Tibial artery (tissue), 4 donors: Measurements from ENCODE around the gene F11.

Experiments
- DNase-seq, 2 donors: peaks; one replicate each; pipeline ENCODE4 v3.0.0-alpha.2; 2019
- H3K27ac ChIP-seq, 2 donors: fragments of 200-600 bp; sonication (generic) in 1 of 2; 1 replicate in 1 of 2; 2 replicates in 1 of 2; pipeline ENCODE4 v1.5.1; 2018 to 2019; ENCODE audit warnings: mild to moderate bottlenecking in 1 of 2
- H3K27me3 ChIP-seq, 2 donors: fragments of 200-600 bp; sonication (generic) in 1 of 2; one replicate each; pipeline versions ENCODE4 v1.5.1 to v1.6.0; 2016 to 2019
- H3K36me3 ChIP-seq, 3 donors: fragments of 200-600 bp; sonication (generic) in 2 of 3; one replicate each; pipeline ENCODE4 v1.5.1; 2016 to 2019; ENCODE audit warnings: mild to moderate bottlenecking in 2 of 3
- H3K4me1 ChIP-seq, 4 donors: fragments of 200-600 bp; sonication (generic) in 2 of 4; 1 replicate in 3 of 4; 2 replicates in 1 of 4; pipeline ENCODE4 v1.5.1; 2016 to 2019
- H3K4me3 ChIP-seq, 2 donors: fragments of 200-600 bp; sonication (generic) in 1 of 2; 1 replicate in 1 of 2; 2 replicates in 1 of 2; pipeline ENCODE4 v1.5.1; 2018 to 2019; ENCODE audit warnings: mild to moderate bottlenecking in 2 of 2
- H3K9me3 ChIP-seq, 3 donors: fragments of 200-600 bp; sonication (generic) in 1 of 3; one replicate each; pipeline ENCODE4 v1.5.1; 2016 to 2019
- CTCF ChIP-seq, 2 experiments: fragments of 200-600 bp in 1 of 2; fragments of 450-650 bp in 1 of 2; IDR thresholded peaks; one replicate each; pipeline ENCODE4 v1.5.1; 2017 to 2019; ENCODE audit warnings: antibody characterized with exemption in 2 of 2, mild to moderate bottlenecking in 1 of 2, moderate library complexity in 1 of 2
- intact Hi-C: fragments of 100-400 bp; cut with DNase I; formaldehyde crosslinking; loops from one replicate; pipeline ENCODE4 v1.15.0; 2023; ENCODE audit warnings: low total_unique reads

Gene F11

DNA sequence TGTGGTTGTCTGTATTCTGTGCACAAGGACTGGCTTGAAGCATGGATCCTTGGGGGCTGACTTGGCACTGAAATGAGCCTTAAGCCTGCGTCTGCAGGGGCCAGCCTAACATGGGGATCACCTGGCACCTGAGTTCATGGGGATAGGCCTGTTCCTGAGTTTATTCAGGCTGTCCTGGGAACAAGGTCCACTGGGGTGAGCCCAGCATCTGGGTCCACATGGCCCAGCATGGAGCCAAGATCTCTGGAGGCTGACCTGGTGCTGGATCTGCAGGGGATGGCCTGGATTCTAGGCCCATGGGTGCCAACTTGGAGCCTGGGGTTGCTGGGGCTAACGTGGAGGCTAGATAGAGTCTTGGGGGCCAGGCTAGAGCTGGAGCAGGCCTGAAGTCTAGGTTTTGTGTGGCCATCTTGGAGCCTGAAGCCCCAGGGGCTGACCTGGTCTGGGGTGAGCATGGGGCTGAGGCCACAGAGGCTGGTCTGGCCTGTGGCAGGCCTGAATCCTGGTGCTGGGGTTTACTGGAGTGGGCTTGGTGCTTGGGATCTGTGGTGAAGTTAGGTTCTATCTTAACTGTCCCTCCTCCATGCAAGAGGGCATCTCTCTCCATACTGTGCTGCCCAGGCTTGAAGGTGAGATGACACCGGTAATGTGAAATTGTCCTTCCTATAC is 39.3 kb upstream of the F11 start:
- no peak overlapping the region for H3K27ac ChIP-seq
- H3K27me3 ChIP-seq, result no peaks in the 10 kb centered on the region
- peaks cover 0 to 11% (median 0%) of the 10 kb centered on the region in 3 donors for H3K9me3 ChIP-seq
- intact Hi-C loops, result no loop called here
- DNase-seq, result no peak
- H3K36me3 ChIP-seq, result peaks cover 0 to 7% (median 0%) of the 10 kb centered on the region in 3 donors
- no peak overlapping the region for H3K4me3 ChIP-seq
- no peak for TF ChIP-seq CTCF (IDR thresholded peaks at IDR 0.05)
- peaks cover 0 to 11% (median 2%) of the 10 kb centered on the region in 4 donors for H3K4me1 ChIP-seq

GRCh38 chr4:186227221-186227620 is 38.8 kb upstream of the F11 start, which contains the start of gene KLKB1:
Gene KLKB1, plus strand, starts transcription at chr4:186227507. Its CDS starts 689 bp downstream, at chr4:186228196.
- intact Hi-C loops, result no loop called here
- Histone ChIP-seq H3K4me3 (peak within 1 kb of the TSS; percentile 30 to 34), H3K9me3 (peaks cover 0 to 11% (median 0%) of the 10 kb centered on the region in 3 donors), H3K27me3 (no peaks in the 10 kb centered on the region), H3K27ac (peak within 1 kb of the TSS in 1 of 2 donors; percentile 9), H3K4me1 (peaks cover 0 to 11% (median 2%) of the 10 kb centered on the region in 4 donors), H3K36me3 (peaks cover 0 to 7% (median 0%) of the 10 kb centered on the region in 3 donors)
- no peak for DNase-seq
- no peak for TF ChIP-seq CTCF (IDR thresholded peaks at IDR 0.05)

DNA sequence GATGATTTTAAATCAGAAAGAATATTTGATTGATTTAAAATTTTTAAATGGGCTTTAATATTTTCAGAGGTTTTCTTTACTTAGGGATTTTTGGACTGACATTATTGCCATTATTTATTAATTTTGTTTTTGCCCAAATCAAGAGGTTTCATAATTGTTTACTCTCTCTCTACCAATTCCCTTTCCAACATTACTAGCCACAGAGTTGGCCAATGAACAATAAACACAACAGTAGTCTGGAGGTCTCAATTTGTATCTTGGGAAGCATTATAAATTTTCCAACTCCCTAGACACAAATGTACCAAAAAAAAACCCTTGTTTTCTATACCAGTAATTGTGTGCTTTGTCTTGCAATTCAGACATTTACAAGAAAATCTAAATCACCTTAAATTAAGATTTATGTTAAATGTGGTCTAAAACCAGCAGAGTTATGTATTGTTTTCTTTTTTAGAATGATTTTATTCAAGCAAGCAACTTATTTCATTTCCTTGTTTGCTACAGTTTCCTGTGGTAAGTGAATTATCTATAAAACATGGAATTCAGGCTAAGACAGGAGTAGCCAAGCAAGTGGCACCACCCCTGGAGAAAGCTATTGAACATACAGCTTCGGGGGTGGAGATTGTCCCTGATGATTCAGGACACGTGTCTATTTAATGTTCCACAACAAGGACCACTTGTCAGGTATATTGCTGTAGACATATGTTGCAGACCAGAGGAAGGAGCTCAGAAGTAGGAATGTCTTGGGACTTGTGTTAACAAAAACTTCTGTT is 38.1 kb upstream of the F11 start:
- Histone ChIP-seq H3K27ac (peak overlapping the region in 1 of 2 donors; percentile 9), H3K4me1 (peaks cover 0 to 11% (median 2%) of the 10 kb centered on the region in 4 donors), H3K9me3 (peaks cover 0 to 11% (median 0%) of the 10 kb centered on the region in 3 donors), H3K27me3 (no peaks in the 10 kb centered on the region), H3K4me3 (peak overlapping the region; percentile 30 to 34), H3K36me3 (peaks cover 0 to 7% (median 0%) of the 10 kb centered on the region in 3 donors)
- intact Hi-C loops, result no loop called here
- no peak for TF ChIP-seq CTCF (IDR thresholded peaks at IDR 0.05)
- DNase-seq, result no peak

DNA sequence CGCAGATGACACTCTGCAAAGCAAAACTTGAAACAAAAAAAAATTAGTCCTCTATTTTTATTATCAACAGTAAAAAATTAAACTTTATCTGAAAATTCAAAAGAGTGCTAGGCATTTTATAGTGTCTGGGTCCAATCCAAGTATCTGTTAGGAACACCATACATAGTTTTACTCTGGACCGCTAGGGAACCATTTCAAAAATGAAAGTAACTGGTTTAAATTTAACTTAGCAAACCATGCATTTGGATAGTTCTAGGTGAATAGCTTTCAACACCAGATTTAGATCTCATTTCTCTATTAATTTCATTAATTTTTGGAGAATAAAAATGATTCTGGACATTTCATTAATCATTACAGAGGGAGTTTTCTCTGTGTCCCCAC is 37.5 kb upstream of the F11 start:
- no peak for DNase-seq
- no peaks in the 10 kb centered on the region for H3K27me3 ChIP-seq
- TF ChIP-seq CTCF (IDR thresholded peaks at IDR 0.05), result no peak
- peaks cover 0 to 11% (median 0%) of the 10 kb centered on the region in 3 donors for H3K9me3 ChIP-seq
- H3K4me3 ChIP-seq, result peak overlapping the region; percentile 30 to 34
- peaks cover 0 to 11% (median 2%) of the 10 kb centered on the region in 4 donors for H3K4me1 ChIP-seq
- H3K27ac ChIP-seq, result peak overlapping the region in 1 of 2 donors; percentile 9
- peaks cover 0 to 7% (median 0%) of the 10 kb centered on the region in 3 donors for H3K36me3 ChIP-seq
- intact Hi-C loops, result no loop called here

DNA sequence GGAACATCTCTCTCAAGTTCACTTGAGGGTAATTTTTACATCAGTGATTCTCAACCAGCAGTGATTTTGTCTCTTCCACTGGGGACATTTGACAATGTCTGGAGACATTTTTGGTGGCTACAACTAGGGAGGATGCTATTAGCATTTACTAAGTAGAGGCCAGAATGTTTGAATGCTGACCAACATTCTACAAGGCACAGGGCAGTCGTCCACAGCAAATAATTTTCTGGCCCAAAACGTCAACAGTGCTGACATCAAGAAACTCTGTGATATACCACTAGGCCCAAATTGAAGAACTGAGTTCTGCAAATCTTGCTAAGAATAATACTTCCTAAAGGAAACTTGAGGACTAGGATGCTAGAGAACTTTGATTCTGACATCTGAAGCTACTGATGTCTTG is 31.6 kb upstream of the F11 start:
- TF ChIP-seq CTCF (IDR thresholded peaks at IDR 0.05), result no peak
- H3K27ac ChIP-seq, result no peak overlapping the region
- no peak for DNase-seq
- H3K4me3 ChIP-seq, result no peak overlapping the region
- intact Hi-C loops, result no loop called here
- H3K9me3 ChIP-seq, result no peaks in the 10 kb centered on the region
- no peaks in the 10 kb centered on the region for H3K36me3 ChIP-seq
- H3K4me1 ChIP-seq, result peaks cover 0 to 3% (median 1%) of the 10 kb centered on the region in 4 donors
- H3K27me3 ChIP-seq, result no peaks in the 10 kb centered on the region
